H1 (cell line): ENCODE measurements around the gene CTNNA3. TPM values are rescaled to one million over a fixed set of nuclear protein-coding genes. Genes with fewer than 3 reads are reported as not detected.

Experiments
- EP300 ChIP-seq, 2 experiments: IDR thresholded peaks; 1 replicate in 1 of 2; 2 replicates in 1 of 2; pipeline ENCODE4 v1.6.1; 2011 to 2012; ENCODE audit warnings: low read depth in 2 of 2, low read length in 2 of 2, mild to moderate bottlenecking in 2 of 2, borderline replicate concordance in 1 of 2, inconsistent platforms in 1 of 2, moderate library complexity in 1 of 2
- GABPA ChIP-seq: IDR thresholded peaks from 2 replicates; pipeline ENCODE4 v1.6.1; 2011; ENCODE audit warnings: mild to moderate bottlenecking, low read length, moderate library complexity, borderline replicate concordance; ENCODE audit not compliant: insufficient read depth
- RNF2 ChIP-seq: fragments of 200-900, 300-1000 bp; sonication (generic); IDR thresholded peaks from 2 replicates; pipeline ENCODE4 v1.7.1; 2016; ENCODE audit warnings: borderline replicate concordance, low read depth, mild to moderate bottlenecking, antibody characterized with exemption, low read length; ENCODE audit not compliant: poor library complexity, severe bottlenecking; ENCODE audit errors: missing control alignments
- TEAD4 ChIP-seq: IDR thresholded peaks from 2 replicates; pipeline ENCODE4 v1.6.1; 2012; ENCODE audit warnings: low read depth, low read length, inconsistent platforms, mixed read lengths
- USF2 ChIP-seq: IDR thresholded peaks from 2 replicates; pipeline ENCODE4 v1.6.1; 2011; ENCODE audit warnings: low read length, improper control_type of control experiment
- polyA plus RNA-seq, 7 experiments: library from polyadenylated mRNA; depleted of rRNA in 3 of 7; stranded (reverse) in 5 of 7; unstranded in 2 of 7; fragments of >200 nt in 5 of 7; fragments of 200-250 nt in 2 of 7; gene quantifications; 1 replicate in 5 of 7; 2 replicates in 1 of 7; 4 replicates in 1 of 7; pipeline versions ENCODE4 v1.2.1 to v1.2.3, GENCODE V29; 2011 to 2013; ENCODE audit warnings: missing spikeins in 2 of 7, mixed read lengths in 2 of 7
- total RNA-seq: library from RNA; stranded (reverse); fragmentation: NEBNext Ultra II Directional; extraction: Animal tissue kit (Norgen Biotek cat#: 25700); gene quantifications from 2 replicates; pipeline ENCODE4 v1.2.1, GENCODE V29; 2021

The CTNNA3 gene
- total and polyA plus RNA-seq, 2 of the 8 experiments (the other 6 are each of a cell fraction or from before 2014, with no cell fraction given): 1.3 to 1.5 TPM

GRCh38 chr10:66943590-66943989 lies 752.4 kb downstream of the CTNNA3 start (continued):
- TF ChIP-seq TEAD4 (no peak), GABPA (no peak), USF2 (no peak), EP300 (IDR thresholded peaks at IDR 0.05; ENCODE audit: borderline replicate concordance in 1 of 2, low read depth in 2 of 2, low read length in 2 of 2) (no peak), RNF2 (no peak)
